Measurements from ENCODE around the gene ANKEF1.

The ANKEF1 gene

DNA sequence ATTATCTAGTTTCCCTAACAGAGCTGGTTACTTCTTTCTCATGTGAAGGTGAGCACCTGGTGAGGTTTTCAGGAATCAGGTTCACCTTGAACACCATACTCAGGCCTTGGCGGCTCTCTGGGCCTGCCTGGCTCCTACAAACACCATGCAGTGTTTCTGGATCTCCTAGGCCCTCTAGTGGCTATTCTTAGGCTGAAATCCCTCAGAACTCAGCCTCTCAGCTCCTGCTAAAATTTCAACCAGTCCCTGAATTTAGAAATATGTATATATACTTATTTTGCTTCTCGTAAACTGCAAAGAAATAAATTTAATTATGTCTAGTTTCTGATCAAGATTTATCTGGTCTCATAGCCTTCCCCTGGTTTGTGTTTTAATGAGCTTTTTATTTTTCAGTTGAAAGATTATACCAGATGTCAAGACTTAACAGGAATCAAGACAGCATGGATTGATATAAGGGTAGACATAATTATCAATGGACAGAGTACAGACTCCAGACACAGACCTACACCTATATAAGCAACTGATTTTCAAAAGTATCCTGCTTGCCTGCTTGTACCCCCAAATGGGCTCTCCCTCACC is 55.9 kb downstream of the ANKEF1 start:
- peak; percentile 47 for DNase-seq

DNA sequence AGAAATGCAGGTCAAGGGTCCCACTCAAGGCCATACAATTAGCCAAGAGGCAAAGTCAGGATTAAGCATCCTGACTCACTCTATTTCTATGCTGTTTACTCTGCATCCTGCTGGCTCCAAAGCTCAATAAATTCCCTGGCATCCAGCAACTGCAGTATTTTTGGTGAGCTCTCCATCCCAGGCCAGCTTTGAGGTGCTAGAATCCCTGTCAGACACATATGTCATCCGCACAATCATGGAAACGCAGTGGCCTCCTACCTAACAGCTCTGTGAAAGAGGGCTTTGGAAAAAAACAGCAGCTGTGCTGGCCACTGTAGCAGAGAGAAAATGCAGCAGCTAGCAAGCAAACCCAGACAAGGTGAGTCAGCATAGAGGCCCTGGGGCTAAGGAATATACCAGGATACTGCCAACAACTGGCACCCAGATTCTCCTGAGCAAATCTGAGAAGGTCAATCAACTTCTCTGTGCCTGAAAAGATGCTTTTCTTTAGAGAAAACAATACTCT is 58.4 kb downstream of the ANKEF1 start:
- no peak for DNase-seq

DNA sequence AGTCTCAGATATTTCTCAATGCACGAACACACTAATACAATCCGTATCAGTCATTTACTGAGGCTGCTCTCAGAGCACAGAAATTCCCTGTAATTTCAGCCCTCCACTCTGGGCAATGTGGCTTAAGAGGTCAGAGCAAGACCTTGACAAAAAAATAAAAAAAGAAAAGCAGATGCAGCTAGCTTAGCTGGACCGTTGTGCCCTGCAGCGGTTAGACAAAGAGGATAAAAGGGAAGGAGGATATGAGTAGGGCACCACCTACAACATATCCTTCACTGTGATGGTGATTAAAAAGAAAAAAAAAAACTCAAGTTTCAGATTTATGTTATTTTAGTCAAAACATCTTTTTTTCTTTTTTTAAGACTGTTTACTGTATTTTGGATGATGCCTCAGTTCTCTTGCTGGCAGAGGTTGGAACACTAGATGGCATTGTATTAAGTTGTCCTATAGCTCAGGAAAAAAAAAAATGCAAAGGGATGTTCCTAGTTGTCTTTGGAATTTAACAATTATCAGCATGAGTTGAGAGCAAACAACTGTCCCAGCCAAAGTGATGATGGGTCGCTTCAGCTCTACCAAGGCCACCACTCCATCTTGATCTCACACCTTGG is 59.9 kb downstream of the ANKEF1 start:
- DNase-seq: no peak

DNA sequence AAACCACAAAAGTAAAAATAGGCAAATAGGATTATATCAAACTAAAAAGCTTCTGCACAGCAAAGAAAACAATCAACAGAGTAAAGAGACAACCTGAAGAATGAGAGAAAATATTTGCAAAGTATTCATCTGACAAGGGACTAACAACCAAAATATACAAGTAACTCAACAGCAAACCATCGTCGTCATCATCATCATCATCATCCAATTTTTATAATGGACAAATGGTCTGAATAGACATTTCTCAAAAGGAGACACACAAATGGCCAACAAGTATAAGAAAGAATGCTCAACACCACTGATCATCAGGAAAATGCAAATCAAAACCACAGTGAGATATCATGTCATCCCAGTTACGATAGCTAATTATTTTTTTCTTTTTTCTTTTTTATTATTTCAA is 62.0 kb downstream of the ANKEF1 start:
- no peak for DNase-seq

DNA sequence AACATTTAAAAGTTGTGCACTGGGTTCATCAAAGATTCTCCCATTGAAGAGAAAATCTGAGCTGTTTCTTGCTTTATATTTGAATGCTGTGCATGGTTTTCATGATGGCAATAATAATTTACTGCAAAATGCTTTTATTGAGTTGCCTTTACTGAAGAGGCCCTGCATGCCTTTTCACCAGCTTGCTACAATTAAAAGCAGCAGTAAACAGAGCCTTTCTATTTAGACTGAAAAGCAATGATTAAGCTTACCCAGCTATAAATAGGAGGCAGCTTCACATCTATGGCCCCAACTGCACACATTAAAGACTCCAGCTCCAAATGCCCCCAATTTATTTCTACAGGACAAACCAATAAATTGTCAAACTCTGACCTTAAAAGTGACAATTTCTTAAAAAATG is 70.3 kb downstream of the ANKEF1 start:
- no peak for DNase-seq
